ENCODE results near the gene TMEM63A. TPM values are rescaled to one million over a fixed set of nuclear protein-coding genes. Genes with fewer than 3 reads are reported as not detected.

The TMEM63A gene
- total and polyA plus RNA-seq, 2 of the 13 experiments (the other 11 are each of a cell fraction or from before 2014, with no cell fraction given) = 23.9 to 53.3 TPM

- TF ChIP-seq, protein P1, sequence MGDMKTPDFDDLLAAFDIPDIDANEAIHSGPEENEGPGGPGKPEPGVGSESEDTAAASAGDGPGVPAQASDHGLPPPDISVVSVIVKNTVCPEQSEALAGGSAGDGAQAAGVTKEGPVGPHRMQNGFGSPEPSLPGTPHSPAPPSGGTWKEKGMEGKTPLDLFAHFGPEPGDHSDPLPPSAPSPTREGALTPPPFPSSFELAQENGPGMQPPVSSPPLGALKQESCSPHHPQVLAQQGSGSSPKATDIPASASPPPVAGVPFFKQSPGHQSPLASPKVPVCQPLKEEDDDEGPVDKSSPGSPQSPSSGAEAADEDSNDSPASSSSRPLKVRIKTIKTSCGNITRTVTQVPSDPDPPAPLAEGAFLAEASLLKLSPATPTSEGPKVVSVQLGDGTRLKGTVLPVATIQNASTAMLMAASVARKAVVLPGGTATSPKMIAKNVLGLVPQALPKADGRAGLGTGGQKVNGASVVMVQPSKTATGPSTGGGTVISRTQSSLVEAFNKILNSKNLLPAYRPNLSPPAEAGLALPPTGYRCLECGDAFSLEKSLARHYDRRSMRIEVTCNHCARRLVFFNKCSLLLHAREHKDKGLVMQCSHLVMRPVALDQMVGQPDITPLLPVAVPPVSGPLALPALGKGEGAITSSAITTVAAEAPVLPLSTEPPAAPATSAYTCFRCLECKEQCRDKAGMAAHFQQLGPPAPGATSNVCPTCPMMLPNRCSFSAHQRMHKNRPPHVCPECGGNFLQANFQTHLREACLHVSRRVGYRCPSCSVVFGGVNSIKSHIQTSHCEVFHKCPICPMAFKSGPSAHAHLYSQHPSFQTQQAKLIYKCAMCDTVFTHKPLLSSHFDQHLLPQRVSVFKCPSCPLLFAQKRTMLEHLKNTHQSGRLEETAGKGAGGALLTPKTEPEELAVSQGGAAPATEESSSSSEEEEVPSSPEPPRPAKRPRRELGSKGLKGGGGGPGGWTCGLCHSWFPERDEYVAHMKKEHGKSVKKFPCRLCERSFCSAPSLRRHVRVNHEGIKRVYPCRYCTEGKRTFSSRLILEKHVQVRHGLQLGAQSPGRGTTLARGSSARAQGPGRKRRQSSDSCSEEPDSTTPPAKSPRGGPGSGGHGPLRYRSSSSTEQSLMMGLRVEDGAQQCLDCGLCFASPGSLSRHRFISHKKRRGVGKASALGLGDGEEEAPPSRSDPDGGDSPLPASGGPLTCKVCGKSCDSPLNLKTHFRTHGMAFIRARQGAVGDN (CRISPR knock-in tag; IDR thresholded peaks at IDR 0.05) = peak; percentile 80
- TF ChIP-seq ZBTB7A (CRISPR knock-in tag; IDR thresholded peaks at IDR 0.05) = peak; percentile 76
- no peak for TF ChIP-seq SNAI1 (CRISPR knock-in tag; IDR thresholded peaks at IDR 0.05; ENCODE audit: borderline replicate concordance)
- TF ChIP-seq, protein P2, sequence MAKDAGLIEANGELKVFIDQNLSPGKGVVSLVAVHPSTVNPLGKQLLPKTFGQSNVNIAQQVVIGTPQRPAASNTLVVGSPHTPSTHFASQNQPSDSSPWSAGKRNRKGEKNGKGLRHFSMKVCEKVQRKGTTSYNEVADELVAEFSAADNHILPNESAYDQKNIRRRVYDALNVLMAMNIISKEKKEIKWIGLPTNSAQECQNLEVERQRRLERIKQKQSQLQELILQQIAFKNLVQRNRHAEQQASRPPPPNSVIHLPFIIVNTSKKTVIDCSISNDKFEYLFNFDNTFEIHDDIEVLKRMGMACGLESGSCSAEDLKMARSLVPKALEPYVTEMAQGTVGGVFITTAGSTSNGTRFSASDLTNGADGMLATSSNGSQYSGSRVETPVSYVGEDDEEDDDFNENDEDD (CRISPR knock-in tag; IDR thresholded peaks at IDR 0.05; ENCODE audit: borderline replicate concordance) = no peak
- TF ChIP-seq FIP1L1 (IDR thresholded peaks at IDR 0.05; ENCODE audit: borderline replicate concordance, insufficient read depth, low read depth, low read length) = no peak
- no peak for TF ChIP-seq BHLHE40 (IDR thresholded peaks at IDR 0.05; ENCODE audit: low read length)
- no peak for TF ChIP-seq SIX4 (CRISPR knock-in tag; IDR thresholded peaks at IDR 0.05)
- TF ChIP-seq, protein P3, sequence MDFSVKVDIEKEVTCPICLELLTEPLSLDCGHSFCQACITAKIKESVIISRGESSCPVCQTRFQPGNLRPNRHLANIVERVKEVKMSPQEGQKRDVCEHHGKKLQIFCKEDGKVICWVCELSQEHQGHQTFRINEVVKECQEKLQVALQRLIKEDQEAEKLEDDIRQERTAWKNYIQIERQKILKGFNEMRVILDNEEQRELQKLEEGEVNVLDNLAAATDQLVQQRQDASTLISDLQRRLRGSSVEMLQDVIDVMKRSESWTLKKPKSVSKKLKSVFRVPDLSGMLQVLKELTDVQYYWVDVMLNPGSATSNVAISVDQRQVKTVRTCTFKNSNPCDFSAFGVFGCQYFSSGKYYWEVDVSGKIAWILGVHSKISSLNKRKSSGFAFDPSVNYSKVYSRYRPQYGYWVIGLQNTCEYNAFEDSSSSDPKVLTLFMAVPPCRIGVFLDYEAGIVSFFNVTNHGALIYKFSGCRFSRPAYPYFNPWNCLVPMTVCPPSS (IDR thresholded peaks at IDR 0.05) = no peak
- no peak for TF ChIP-seq ZBED4 (CRISPR knock-in tag; IDR thresholded peaks at IDR 0.05; ENCODE audit: borderline replicate concordance)
- TF ChIP-seq ZNF761 (CRISPR knock-in tag; conservative IDR thresholded peaks at IDR 0.05) = no peak
- no peak for TF ChIP-seq ZNF280D (CRISPR knock-in tag; IDR thresholded peaks at IDR 0.05)
- TF ChIP-seq TOE1 (CRISPR knock-in tag; IDR thresholded peaks at IDR 0.05) = no peak
- no peak for TF ChIP-seq STAT5B (CRISPR knock-in tag; IDR thresholded peaks at IDR 0.05)
- no peak for TF ChIP-seq ZNF550 (CRISPR knock-in tag; IDR thresholded peaks at IDR 0.05; ENCODE audit: borderline replicate concordance)
Measured at GRCh38 chr1:225890346-225891228, 8.4 kb upstream of the TMEM63A start (continued).

All from HepG2 (cell line).